8988T (cell line): ENCODE results near the gene JAM3.
"Not testable (repeated sequence)": the region's sequence is repeated elsewhere in the genome, so short reads cannot be mapped to it uniquely, and the experiment has no call there.

Experiments
- DNase-seq: peaks from one replicate; pipeline ENCODE4 v3.0.0; 2011

Gene JAM3

DNA sequence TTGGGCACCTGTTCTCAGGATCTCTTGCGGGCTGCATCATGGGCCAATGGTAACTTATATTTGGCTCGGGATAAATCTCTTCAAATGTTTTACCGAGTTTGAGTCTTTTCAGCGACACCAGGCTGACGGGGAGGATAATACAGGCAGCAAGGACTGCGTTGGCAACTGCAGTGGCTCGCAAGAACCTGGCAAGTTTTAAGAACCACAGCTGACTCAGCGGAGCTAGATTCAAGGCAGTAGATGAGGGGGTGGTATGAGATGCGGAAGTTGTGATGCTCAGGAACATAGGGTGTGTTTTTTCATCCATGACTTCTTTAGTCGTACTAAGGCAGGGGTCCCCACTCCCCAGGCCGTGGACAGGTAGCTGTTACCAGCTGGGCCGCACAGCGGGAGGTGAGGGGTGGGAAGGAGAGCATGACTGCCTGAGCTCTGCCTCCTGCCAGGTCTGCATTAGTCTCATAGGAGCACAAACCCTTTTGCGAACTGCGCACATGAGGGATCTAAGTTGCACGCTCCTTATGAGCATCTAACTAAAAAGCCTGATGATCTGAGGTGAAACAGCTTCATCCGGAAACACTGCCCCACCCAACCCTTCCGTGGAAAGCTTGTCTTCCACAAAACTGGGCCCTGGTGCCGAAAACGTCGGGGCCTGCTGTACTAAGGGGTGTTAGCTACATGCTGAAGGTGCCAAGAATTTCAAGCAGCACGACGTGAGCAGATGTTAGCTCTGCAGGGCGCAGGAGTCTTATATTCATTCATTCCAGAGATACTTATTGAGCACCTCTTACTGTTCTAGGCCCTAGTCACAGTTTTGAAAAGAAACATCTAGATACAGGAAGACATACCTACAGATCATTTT is 6.4 kb upstream of the JAM3 start:
- DNase-seq, result no peak

- no peak for DNase-seq
Measured at GRCh38 chr11:134063124-134063495, 5.8 kb upstream of the JAM3 start.

GRCh38 chr11:134063991-134064747 is 4.7 kb upstream of the JAM3 start:
- no peak for DNase-seq

DNA sequence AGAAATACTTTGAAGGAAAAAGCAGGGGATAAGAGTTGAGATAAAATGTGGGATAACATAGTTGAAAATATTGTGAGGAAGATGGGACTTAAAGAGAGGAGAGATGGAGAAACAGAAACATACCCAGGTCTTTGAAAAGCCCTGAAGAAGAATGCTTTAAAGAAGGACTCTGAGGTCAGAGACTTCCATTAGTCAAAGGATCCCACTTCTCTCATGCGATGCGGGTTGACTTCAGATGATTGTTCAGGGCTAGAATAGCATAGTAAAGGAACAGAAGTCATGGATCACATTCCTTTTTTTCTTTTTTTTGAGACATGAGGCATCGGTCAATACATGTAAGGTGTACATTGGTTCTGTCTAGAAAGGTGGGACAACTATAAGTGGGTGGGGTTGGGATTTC is 3.5 kb upstream of the JAM3 start:
- no peak for DNase-seq

- DNase-seq, result no peak
Measured at GRCh38 chr11:134066943-134067885, 1.7 kb upstream of the JAM3 start.

GRCh38 chr11:134069426-134070341 is 812 bp downstream of the JAM3 start:
- DNase-seq, result no peak

DNA sequence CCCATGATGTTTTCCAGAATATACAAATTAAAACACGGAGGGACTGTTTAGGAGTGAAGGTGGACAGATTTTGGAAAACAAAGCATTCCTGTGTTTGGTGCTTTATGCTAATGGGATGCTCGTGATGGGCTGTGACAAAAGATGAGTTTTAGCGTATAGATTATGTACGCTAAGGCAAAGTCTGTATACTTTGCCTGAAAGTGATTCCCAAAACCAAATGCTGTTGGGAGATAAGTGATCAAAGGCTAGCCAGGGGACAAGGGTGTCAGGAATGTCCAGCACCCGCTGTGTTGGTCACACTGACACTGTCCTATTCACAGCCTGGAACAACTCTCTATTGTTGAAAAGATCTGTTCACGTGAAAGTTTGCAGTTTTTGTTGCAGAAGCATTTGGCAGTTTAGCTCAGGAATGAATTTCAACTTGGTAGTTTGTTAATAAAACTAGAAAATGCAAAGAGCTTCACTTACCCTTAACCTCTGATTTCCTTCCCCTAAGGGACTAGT is 1.5 kb downstream of the JAM3 start:
- no peak for DNase-seq

- DNase-seq, result no peak
Measured at GRCh38 chr11:134071306-134071705, 2.4 kb downstream of the JAM3 start.

DNA sequence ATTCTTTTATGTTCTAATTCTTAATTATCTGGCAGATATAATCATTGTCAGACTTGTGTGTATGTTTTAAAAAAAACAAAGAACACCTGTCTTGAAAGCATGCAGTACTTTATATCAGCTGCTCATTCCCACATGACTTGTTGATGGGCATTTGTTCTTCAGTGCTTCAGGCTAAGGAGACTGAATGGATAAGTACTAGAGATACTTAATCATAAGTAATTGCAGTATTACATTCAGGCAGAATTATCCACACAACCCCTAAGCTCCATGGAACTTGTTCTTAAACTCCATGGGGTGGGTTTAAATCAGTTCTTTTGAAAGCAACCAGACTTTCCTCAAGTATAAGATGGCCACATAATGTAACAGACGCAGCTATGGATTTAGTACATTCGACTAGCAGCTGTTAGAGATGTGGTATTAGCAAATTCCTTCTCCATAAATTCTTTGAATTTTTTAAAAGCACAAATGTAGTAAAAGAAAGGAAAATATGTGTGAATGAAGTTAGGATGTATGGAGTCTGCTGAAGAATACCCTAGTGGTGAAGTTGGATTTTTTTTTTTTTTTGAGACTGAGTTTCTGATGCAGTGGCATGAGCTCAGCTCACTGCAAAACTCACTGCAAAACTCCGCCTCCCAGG is 3.0 kb downstream of the JAM3 start:
- DNase-seq, result no peak

DNA sequence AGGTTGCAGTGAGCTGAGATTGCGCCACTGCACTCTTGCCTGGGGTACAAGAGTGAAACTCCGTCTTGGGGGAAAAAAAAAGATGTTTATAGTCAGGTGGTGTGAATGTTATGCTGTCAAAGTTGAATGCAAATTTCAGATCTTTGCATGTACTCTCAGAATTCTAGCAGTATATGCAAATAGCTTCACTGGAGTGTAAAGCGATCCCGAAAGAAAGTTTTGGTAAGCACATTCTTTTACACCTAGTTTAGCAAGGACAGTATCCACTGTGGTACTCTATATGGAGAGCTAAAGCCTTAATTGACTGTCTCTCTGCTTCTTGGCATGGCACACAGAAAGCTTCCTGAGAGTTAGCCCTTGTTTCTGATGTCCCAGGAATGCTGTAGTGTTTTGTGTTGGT is 4.0 kb downstream of the JAM3 start:
- DNase-seq, result no peak

GRCh38 chr11:134074346-134074745 is 5.5 kb downstream of the JAM3 start:
- DNase-seq, result no peak

DNA sequence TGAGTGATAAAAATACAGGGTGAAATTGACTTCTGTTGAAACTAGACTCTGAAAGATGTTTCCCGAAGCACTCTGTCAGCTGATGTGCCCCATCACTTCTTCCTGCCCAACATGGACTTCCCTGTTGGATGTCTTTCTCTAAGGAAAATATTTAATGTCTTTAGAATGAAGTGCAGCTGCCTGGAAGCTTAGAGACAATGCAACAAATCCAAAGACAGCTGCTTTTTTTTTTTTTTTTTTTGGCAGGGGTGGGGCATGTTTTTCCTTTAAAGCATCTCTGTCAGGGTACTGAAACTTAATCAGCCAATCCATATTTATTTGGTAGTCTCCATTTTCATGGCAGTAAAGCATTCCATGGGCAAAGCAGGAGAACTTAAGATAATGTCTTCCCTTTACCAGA is 5.9 kb downstream of the JAM3 start:
- DNase-seq, result no peak

- DNase-seq, result no peak
Measured at GRCh38 chr11:134079317-134079716, 10.4 kb downstream of the JAM3 start.

- not testable (repeated sequence) for DNase-seq
Measured at GRCh38 chr11:134081258-134081657, 12.4 kb downstream of the JAM3 start.

DNA sequence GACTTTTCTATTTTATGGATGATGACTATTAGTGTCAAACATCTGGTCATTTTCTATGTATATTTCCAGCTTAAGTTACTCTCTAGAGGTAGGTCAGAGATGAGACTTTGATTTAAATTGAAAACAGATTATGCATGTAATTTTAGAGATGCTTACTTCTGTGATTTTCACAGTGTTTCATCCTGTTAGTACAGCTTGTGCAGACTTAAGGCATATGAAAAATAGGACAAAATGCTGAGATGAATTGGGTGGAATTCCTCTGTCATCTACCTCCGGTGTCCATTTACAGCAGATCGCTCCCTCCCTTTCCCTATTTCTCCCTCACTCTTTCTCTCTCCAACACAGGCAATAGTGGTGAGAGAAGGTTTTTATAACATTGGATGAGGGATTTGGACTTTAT is 14.1 kb downstream of the JAM3 start:
- DNase-seq, result no peak

DNA sequence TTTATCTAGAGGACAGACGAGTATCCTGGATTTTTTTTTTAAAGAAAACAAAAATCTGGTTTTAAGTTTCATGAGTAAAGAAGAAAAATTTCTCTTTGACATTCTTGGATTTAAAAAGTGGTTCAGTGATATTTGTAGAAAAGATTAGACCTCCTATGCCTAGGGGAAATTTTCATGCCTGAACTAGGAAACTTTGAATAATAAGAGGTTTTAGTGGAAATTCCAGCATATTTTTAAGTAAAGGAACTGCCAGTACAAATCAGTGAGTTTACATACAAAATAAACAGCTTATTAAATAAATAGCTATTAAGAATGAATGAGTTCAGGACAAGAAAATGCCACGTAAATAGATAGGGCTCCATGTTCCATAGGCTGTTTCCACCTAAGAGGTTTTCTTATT is 17.5 kb downstream of the JAM3 start:
- no peak for DNase-seq

DNA sequence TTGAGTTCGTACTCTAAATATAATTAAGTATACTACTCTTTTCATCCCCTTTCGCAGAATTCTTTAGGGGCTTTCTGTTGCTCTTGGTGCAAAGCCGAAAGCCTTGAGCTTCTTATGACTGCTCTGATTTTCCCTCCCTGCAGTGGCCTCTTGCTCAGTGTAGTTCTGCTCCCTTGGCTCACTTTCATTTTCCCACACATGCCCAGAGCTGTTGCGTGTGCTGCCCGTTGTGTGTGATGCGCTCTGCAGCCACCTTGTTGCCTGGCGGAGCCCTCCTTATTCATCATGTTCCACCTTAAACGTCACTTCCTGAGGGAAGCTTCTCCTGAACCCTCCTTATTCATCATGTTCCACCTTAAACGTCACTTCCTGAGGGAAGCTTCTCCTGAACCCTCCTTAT is 23.1 kb downstream of the JAM3 start:
- DNase-seq, result not testable (repeated sequence)

DNA sequence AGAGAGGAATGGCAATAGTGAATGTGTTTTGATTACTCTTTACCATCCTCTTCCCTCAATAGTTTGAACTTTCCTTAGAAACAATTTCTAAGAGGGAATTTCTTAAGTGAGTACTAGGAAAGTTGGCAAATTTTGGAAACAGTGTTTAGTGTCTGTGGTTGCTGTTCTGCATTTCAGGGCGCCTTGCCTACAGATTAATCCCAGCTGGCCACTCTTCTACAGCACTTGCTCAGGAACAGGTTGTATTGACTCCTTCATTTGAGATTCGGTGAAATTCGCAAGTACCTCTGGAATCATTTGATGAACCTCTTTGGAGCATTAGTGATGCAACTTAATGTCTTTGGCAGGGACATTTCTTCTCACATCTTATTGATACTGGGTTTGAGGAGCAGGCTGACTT is 28.3 kb downstream of the JAM3 start:
- no peak for DNase-seq

DNA sequence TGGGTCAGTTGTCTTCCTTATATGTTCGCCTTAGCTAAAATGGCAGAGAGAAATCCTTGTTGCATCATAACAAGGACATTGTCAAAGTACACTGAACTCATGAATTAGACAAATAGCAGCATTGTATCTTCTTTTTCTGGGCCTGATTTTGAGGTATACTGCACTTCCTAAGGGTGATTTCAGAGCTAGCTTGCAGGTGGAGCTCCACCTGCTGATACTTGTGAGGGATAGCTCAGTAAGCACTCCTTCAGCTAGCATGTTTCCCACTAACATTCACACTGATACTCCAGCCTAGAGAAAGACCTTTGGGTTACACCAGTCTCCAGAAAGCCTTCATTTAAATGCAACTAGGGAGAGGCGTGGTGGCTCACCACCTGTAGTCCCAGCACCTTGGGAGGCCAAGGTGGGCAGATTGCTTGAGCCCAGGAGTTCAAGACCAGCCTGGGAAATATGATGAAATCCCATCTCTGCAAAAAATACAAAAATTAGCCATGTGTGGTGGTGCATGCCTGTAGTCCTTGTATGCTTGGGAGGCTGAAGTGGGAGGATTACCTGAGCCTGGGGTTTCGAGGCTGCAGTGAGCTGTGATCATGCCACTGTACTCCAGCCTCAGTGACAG is 29.8 kb downstream of the JAM3 start:
- no peak for DNase-seq

GRCh38 chr11:134100171-134100570 is 31.3 kb downstream of the JAM3 start:
- DNase-seq, result no peak

DNA sequence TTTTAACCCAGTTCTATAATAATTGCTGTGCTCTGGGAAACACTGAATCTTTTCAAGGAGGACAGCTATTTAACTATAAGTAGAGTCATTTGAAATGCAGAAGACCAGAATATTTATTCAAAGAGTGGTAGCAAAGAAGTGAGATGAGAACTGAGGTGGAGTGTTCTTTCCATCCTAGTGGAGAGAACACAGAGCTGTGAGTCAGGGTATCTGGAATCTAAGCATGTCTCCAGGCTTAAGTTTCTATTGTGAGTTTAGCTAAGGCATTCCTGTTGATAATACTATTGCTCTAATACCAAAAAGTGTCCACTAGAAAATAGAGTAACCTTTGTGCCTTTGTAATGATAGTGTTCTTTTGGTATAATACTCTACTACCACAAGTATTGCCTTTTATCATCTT is 32.4 kb downstream of the JAM3 start:
- DNase-seq, result no peak
